Hindlimb muscle (tissue), 1 donor: ENCODE results near the gene MAGEF1. TPM values are rescaled to one million over a fixed set of nuclear protein-coding genes. Genes with fewer than 3 reads are reported as not detected.
A peak's percentile ranks its signal among the peaks of the same experiment; 100 is the strongest.

Experiments used
- DNase-seq: peaks from one replicate; pipeline ENCODE4 v3.0.0-alpha.2; 2013
- polyA plus RNA-seq: library from polyadenylated mRNA; unstranded; fragments of 120-200 nt; gene quantifications from one replicate; pipeline ENCODE4 v1.2.1, GENCODE V29; 2013; ENCODE audit not compliant: insufficient read length

The MAGEF1 gene
- polyA plus RNA-seq, 1 donor = 79.6 TPM

DNA sequence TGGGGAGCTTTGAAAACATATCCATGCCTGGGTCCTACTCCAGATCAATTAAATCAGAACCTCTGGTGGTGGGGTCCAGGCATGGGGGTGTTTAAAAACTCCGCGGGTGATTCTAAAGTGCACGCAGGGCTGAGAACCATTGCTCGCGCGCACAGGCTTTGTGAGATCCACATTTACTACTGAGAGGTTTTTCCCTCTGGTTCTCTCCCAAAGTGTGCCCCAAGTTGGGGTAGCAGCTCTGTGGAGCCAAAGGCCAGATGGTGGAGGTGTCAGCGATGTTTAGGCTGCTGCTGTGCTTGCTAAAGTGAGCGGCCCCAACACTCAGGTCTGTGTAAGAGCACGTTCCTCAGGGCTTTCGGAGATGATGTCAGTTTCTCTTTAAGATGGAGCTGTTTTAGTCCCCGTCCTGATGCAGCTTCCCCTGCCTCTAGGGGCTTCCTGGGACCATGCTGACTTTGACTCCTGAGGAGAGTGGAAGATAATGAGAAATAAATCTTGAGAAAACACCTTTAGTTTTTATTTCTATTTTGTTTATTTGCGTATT, 13.4 kb upstream of the MAGEF1 start:
- no peak for DNase-seq

DNA sequence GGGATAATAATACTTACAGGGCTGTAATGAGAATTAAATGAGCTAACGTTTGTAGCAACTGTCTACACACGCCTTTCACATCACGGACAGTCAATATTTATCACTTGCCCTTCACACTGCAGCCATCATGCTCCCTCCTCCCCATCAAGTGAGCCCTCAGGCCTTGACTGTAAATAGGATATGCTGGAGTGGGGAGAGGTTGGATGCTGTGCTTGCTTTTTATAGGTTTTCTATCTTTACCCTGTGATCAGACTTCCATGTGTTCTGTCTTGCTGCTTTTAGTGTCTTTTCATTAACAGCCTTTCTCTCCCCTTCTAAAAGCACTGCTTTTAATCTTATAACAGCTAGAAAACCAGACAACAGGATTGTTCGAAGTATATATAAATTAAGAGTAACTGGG, 12.8 kb upstream of the MAGEF1 start:
- DNase-seq = no peak

GRCh38 chr3:184719709-184720108, 7.8 kb upstream of the MAGEF1 start:
- DNase-seq = no peak

DNA sequence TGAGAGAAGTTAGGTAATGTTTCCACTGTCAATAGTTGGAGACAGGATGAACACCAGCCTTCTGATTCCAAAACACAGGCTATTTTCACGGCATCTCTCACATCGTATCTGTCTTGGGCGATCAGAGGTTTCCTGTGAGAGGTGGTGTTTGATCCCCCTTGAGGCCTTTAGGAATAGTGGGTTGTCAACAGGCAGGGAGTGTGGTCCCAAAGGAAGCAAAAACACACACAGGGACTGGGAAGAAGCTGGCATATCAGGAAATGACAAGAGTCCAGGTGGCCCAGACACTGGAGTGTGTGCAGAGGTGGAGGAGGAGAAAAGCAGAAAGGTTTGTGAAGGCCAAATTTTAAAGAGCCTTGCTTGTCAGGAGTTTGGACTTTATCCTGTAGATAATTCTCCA, 6.6 kb upstream of the MAGEF1 start:
- no peak for DNase-seq

DNA sequence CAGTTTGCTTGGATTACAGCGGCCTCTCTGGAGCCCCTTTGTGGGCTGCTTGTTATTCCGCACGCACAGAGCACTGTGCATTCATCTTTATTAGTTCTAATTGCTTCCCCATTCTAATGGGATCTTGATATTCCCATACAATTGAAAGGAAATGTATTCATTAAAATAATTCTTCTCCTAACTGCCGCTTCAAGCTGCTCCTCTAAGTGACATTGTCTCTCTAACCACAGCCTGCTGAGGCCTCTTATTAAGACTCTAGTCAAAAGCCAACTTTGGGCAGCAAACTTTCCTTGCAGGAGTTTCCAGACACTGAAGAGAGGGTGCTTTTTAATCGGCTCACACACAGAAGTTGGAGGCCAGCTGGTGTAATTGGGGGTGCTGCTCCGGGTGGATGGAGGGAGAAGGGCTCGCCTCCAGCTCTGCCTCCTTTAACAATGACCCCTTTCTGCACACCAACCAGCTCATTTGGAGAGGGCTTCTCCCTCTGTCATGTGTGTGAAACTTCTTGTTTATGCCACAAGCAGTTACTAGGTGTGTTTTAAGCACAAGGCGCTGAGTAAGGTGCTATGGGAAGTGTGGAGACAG, 5.6 kb upstream of the MAGEF1 start:
- no peak for DNase-seq

- peak; percentile 60 for DNase-seq
These were observed 4.9 kb upstream of the MAGEF1 start for GRCh38 chr3:184716622-184717398.

- no peak for DNase-seq
These were observed 4.2 kb upstream of the MAGEF1 start for GRCh38 chr3:184715943-184716621.

- no peak for DNase-seq
These were observed 1.7 kb upstream of the MAGEF1 start for GRCh38 chr3:184713521-184713920.

GRCh38 chr3:184713040-184713355, 1.1 kb upstream of the MAGEF1 start:
- DNase-seq = no peak

GRCh38 chr3:184712248-184713039, 580 bp upstream of the MAGEF1 start:
- DNase-seq = no peak

DNA sequence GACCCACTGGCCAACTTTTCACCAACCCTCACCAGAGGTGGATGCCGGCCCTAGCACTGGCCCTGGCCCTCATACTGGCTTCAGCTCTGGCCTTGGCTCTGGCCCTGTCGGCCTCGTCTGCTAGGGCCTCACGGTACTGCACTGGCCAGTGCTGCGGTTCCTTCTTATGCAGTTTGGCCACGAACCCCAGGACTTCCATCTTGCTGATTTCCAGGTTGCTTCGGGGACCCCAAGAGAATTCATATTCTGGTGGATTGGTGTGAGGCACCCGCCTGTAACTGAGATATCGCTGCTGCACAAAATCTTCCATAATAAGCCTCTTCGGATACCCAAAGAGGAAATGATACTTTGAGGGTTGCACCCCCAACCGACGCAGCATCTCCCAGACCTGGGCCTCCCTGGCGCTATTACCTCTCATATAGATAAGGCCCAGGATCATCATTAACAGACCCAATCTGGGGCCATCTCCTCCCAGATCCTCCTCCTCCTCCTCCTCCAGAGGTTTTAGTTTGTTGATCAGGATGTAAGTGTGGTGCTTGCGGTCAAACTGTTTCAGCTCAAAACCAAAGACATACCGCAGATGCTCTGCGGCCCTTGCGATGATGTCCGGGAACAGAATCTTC, 883 bp downstream of the MAGEF1 start:
- no peak for DNase-seq

DNA sequence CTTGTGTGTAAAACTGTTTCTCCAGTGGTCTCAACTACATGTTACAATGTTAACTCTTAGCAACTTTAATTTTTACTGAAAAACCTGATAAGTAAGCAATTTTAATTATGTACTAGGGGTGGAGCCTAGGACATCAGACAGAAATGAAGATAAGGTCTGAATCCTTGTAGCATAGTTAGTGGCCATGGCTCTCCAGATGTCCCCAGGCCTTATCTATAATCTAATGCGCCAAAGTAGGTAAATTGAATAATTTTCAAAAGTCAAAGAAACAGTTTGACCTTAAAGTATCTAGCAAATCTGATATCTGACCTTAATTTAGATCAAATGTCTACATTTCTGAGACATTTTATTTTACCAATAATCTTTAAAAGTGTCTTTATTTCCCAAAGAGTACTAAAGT, 8.2 kb downstream of the MAGEF1 start:
- no peak for DNase-seq

GRCh38 chr3:184700759-184701158, 11.1 kb downstream of the MAGEF1 start:
- DNase-seq = no peak

DNA sequence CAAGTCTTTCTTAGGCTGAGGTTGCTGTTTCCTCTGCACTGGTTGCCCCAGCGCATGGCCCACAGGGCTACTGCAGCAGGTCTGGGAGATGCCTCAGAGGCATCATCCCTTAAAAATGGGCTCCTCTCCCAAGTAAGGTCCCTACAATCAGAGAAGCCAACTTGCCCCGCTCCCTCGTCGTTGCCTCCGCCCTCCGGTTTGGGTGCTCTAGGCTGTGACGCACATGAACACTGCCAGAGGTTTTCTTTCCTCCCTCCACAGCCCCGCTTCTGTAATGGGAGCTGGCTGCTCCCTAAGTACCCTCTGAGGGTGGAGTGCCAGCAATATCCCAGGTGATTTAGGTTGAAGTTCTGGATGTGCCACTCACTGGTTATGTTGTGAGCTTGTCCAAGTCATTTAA, 14.0 kb downstream of the MAGEF1 start:
- DNase-seq = no peak

GRCh38 chr3:184696697-184697096, 15.2 kb downstream of the MAGEF1 start:
- DNase-seq = peak; percentile 75

- DNase-seq = no peak
These were observed 17.1 kb downstream of the MAGEF1 start for GRCh38 chr3:184694716-184695115.

GRCh38 chr3:184694133-184694665, 17.7 kb downstream of the MAGEF1 start:
- no peak for DNase-seq

- DNase-seq = no peak
These were observed 18.6 kb downstream of the MAGEF1 start for GRCh38 chr3:184693011-184693975.

DNA sequence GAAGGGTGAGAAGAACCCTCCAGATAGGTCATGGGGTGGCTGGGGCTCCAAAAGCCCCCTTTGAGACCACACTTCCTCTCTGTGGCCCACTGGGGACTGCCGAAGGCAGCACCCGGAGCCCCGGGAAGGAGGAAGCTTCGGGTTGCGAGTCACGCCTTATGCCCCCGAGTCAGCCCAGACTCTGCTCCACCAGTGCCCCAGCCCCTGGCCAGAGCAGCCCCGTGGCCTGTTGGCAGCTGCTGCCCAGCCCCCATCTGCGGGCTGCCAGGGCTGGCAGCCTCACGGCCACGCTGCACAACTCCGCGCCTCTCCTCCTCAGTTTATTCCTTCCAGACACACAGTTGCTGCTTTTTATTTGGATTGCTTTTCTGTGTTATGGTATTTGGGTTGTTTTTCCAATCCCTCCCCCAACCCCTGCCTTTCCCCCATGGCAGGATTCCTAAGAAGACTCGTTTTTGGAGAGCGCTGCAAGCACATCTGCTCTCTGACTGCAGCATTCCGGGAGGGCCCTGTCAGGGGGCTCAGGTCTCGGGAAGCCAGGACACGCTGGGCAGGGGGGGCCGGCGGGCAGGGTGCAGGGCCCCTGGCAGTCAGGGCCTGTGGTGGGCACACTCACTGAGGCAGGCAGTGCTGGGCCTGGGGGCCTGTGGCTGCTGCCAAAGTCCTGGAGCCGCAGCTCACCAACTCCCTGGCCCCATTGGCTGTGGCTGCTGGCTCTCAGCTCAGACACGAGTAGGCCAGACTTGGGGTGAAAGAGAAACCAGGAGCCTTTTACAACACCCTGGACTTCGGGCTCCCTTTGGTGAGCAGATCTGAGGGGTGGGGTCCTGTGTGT, 20.2 kb downstream of the MAGEF1 start:
- DNase-seq = peak; percentile 91
